GM19467 (cell line): ENCODE data around the gene GOLGA8B.
"Not testable (repeated sequence)": the region's sequence is repeated elsewhere in the genome, so short reads cannot be mapped to it uniquely, and the experiment has no call there.

Experiments used
- ATAC-seq: cut with Tn5 transposase; IDR thresholded peaks from one replicate; pipeline ENCODE4 v1.9.1; 2021; ENCODE audit warnings: mild to moderate bottlenecking, moderate library complexity; ENCODE audit not compliant: unreplicated experiment

Gene GOLGA8B, protein sequence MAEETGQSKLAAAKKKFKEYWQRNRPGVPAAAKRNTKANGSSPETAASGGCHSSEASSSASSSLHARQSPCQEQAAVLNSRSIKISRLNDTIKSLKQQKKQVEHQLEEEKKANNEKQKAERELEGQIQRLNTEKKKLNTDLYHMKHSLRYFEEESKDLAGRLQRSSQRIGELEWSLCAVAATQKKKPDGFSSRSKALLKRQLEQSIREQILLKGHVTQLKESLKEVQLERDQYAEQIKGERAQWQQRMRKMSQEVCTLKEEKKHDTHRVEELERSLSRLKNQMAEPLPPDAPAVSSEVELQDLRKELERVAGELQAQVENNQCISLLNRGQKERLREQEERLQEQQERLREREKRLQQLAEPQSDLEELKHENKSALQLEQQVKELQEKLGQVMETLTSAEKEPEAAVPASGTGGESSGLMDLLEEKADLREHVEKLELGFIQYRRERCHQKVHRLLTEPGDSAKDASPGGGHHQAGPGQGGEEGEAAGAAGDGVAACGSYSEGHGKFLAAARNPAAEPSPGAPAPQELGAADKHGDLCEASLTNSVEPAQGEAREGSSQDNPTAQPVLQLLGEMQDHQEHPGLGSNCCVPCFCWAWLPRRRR

DNA sequence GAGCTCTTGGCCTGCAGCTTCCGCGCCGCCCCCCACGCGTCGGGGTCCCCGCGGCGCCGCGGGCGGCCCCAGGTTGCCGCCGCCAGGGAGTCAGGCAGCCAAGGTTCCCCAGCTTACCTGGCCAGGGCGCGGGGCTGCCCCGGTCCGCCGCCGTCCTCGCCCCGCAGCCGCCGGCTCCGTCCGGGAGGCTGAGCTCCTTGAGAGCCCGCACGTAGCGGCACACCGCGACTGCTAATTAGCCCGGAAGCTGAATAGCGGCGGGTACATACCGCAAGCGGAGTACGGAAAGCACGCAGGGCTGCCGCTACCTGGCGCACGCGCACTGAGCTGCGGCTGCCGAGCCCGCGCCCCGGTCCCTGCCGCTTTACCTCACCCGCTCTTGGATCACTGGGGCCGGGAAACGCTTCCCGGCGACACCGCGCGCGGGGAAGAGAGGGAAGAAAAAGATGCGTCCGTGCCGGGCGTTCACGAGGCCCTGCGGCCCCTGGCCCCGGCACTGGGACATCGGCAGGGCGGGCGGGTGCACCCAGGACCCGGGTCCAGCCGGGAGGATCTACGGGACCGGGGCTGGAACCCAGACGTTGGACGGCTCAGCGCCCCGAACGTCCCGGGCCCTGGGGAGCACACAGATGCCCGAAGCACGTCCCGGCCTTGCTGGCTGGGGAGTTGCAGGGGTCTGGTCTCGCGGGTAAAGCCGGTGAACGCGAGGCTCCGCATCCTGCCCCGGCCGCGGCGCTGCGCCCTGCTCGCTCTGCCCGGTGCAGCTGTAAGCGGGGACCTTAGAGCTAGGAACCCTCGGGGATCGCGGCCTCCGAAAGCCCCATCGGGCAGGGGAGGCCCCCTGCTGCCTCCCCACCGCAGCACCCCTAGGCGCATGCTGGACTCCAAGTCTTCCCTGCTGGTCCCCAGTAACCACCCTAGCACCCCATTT is at the start of gene GOLGA8B:
GOLGA8B (minus strand) TSS at position 253 of the 931 bp plus-strand sequence. CDS start 47,739 bp downstream, outside the sequence.
- peak; percentile 56 for ATAC-seq

DNA sequence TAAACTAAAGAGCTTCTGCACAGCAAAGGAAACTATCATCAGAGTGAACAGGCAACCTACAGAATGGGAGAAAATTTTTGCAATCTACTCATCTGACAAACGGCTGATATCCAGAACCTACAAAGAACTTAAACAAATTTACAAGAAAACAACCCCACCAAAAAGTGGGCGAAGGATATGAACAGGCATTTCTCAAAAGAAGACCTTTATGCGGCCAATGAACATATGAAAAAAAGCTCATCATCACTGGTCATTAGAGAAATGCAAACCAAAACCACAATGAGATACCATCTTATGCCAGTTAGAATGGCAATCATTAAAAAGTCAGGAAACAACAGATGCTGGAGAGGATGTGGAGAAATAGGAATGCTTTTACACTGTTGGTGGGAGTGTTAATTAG is 49.7 kb upstream of the GOLGA8B start:
- ATAC-seq = not testable (repeated sequence)

DNA sequence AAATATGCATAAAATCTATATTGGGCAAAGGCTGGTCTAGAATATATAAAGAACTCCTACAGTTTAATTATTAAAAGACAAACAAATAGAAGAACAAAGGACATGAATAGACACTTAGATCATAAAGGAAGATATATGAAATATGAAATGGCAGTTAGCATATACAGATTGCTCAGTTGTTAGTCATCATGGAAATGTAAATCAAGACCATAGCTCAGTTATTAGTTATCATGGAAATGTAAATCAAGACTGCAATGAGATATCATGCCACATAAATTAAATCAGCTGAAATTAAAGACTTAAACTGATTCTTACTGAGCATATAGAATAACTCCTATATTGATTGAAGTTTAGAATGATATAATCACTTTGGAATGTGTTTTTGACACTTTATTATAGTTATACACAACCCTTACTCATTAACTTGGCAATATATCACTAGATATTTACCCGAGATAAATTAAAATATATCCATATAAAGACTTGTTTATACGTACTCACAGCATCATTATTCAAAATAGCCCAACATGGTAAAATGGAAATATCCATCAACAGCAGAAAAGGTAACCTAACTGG is 45.2 kb upstream of the GOLGA8B start:
- no peak for ATAC-seq

DNA sequence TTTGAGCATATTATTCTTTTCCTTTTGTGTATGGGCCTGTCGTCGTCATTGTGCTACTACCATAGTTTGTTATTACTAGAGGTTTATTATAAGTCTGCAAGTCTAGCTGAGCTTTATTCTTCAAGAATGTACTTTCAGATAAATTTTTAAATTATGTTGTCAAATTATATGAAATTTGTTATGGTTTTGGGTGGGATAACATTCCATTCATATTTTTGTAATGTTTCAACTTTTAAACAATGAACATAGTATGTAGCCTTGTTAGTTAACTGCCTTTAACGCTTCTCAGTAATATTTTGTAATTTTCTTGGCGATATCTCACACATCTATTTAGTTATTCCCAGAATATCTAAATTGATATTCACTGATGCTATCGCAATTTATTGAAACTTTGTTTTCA is 41.6 kb upstream of the GOLGA8B start:
- ATAC-seq = no peak

DNA sequence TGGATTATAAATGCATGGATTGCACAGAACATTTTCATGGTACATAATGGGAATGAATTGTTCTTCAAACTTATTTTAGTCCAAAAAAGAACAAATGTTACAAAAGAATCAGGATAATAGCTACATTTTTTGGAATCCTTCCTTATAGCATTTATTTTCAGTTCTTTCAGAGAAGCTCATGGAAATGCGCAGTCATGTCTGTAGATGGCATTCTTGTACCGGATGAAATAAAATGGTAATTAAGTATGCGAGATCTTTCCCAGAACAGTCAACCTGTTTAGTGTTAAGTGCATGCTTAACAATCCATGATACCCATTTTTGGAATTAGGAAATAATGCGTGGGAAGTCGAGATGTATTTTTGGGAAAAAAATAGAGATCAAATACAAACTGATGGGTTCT is 38.2 kb upstream of the GOLGA8B start:
- no peak for ATAC-seq

DNA sequence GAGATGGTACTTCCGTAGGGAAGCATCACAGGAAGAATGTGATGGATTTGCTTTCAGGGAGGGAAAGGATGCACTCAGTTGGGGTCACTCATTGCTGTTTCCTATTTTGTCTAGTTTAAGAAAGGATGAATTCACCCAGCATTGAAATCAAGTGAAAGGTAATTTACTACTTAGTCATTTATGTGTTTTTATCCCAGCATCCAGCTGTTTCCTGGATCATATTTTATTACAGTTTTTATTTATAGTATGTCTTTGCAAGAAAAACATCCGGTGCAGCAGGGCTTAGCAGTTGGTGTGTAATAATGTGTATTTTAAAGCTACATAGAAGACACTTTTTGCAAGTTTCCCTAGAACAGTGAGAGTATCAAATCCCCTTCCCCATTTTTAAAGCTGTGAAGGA is 37.4 kb upstream of the GOLGA8B start:
- no peak for ATAC-seq

DNA sequence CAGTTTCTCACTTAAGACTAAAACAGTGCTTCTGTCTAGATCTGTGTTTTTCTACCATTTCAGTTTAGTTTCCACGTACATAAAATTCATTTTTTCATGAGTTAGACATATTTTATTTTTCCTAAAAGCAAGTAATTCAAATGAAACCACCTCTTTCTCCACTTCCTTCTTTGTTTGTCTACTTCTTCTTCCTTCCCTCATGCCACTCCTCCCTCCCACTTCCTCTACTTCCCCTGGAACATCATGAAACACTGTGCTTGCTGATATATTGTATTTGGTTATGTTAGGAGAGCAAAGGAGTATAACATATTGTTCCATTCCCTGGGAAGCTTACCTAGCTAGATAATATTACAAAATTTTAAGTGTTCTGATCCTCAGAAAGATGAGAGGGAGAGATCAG is 36.7 kb upstream of the GOLGA8B start:
- no peak for ATAC-seq

DNA sequence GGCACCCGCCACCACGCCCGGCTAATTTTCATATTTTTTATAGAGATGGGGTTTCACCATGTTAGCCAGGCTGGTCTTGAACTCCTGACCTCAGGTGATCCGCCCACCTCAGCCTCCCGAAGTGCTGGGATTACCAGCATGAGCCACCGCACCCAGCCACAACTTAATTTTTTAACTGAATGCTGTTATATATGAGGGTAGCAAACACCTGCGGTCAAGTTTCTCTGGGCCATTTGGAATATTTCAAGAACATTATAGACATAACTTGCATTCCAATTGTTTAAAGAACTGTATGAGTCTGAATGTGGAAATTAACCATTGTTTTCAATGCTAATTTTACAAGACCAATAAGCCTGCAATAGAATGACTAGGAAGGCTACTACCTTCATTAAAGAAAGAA is 35.7 kb upstream of the GOLGA8B start:
- ATAC-seq = no peak

DNA sequence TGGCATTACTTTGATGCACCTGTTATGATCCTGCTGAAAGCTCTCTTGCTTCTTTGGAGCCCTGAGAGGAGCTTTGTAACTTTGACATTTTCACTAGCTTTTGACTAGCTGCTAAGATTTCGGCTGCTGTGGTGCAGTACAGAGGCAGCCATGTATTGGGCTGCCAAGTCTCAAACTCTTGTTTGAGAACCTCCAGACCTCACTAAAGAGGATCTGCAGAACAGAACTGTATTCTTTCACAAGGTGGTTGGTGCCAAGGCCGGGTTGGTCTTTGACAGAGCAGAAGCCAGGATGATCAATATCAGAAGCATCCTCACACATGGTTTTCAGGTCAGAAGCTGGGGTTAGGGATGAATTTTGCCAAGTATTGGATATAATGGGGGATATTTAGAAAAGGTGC is 34.6 kb upstream of the GOLGA8B start:
- no peak for ATAC-seq

DNA sequence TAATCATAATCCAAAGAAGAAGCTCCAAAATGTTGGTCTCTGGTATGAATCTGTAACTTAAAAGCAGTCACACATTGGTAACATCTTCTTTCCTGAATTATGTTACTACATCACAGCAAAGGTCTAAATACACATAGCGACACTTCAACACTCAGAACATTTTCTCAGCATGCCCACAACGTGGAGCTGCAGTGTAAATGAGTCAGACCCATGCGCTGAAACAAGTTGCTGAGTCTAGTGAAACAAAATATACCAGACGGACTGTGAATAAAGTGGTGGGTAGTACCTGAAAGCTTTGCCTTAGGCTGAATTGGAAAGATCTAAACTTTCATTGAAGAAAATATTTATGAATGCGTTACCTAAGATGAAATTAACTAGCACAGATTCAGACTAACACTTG is 33.2 kb upstream of the GOLGA8B start:
- no peak for ATAC-seq

DNA sequence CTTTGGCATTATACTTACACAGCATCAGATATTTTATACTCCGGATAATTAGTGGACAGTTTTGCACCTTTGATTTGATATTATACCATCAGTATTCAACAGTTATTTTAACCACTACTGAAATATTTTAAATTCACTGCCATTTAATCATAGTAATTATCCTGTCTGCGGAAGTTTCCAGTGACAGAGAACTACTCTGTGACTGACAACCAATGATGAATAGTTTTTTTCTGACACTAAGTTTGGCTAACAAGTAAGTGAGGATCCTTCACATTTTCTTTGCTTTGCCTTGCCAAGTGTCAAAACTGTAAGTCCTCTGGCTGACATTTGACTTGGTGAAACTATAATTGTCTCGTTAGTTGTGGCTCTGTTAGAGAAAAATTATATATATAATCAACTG is 30.5 kb upstream of the GOLGA8B start:
- no peak for ATAC-seq

DNA sequence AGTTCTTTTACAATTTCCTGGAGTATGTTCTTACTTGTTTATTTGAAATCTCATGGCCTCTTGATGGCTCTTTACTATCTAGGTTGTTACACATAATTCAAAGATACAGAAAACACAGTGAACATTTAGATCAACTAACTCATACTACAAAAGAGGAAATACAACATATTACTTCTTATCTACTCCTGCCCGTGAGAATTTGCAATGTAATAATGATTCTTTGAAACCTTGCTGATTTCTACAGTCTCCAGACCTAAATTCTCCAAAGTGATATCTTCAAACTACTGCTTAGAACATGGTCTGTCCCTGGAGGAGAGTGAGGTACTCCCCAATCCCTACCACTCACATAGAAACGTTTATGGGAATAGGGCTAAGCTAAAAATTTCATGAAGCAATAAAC is 29.9 kb upstream of the GOLGA8B start:
- ATAC-seq = no peak

DNA sequence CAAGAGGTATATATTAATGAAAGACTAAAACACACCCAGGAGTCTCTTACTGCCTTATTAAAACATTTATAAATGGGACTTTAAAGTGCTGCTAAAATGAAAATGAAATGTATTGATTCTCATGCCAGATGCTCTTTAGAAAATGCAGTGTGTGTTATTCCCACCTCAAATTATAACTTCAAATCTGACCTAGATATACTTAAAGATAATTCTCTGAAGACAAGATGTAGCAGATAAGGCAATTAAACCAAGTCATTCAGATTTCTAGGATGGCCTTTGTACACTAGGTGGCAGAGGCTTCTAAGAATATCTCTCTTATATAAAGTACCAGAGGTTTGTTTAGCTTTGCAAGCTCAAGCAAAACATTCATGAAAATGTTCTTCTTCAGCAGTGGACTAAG is 26.9 kb upstream of the GOLGA8B start:
- no peak for ATAC-seq

DNA sequence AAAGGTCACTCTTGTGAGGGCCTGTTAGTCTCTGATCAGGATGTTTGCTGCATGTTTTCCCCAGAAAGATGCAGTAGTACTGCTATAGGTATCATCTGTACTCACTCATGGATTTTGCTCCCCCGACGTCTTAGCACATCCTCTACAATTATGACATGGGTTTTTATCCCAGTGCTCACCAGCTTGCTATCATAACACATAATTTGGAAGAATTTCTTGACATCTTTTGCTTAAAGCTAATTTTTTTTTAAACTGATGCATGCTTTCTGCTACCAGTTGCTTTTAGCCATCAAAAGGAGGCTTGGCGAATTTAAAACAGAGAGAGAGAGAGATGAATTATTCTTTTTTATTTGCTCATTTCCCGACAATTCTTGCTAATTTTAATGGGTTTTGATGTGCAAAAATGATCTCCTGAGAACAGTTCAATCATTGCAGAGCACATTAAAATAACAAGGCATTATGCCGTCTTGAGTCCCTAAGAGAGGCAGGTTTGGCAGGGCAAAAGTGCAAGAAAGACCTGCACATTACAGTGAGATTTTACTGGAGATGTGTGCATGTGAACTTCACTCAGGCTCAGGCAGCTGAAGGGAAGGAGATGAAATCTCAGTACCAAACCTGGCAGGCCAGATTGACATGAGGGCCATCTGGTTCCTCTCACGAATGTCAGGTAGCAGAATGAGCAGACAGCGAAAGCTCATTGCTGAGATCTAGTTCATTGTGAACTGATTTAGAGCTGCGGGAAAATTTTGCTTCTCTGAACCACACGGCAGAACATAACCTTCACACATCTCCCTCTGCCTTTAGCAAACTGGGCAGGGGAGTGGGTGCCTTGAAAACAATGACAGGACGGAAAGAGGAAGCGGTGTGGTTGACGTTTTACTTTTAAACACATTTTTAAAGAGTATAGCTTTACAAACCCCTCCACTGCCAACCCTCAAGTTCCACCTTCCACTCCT is 25.9 kb upstream of the GOLGA8B start:
- no peak for ATAC-seq

DNA sequence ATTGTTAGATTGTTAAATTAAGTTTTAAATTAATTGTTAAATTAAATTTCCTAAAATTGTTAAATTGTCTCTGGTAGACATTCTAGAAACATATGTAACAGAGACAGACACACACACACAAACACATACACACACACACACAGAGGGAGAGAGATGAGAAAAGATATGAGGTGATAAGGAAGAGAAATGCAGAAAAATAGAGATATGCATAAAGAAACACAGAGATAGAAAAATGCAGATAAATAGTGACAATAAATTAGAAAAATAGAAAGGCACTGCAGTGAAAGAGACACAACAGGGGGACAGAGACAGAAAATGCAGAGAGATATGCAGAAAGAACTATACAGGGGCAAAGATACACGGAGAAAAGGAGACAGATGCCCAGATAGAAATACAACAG is 25.1 kb upstream of the GOLGA8B start:
- ATAC-seq = no peak

DNA sequence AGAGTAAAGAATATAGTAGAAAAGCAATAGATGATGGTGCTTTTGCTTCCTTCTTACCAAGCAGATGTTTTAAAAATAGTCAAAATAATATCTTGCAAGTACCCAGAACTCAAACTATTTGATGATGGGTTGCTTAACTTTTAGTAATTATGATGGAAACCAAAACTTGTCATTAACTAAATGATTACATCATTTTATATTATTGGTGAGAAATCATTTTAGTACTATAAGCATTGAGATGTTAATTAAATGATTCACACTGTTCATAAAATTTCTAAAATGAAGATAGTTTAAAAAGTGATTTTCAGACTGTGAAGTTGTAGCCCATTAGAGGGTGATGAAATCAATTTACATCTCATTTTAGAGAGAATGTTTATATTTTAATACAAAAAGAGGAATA is 24.4 kb upstream of the GOLGA8B start:
- ATAC-seq = no peak

DNA sequence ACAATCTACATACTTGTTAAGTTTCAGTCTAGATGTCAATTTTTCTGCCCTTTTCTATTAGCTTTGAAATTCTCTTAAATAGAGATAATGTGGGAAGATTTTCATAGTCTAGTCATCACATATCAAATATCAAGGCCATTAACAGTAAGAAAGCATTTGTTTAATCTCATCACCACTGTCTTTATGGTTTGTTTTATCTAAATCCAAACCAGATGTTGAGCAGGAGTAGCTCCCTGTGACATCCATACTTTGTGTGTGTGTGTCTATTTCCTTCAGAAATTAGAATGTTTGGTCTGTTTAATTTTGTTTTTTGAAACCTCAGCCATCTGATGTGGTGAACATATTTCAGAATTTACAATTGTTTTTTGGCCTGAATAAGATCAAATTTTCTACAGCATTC is 23.1 kb upstream of the GOLGA8B start:
- no peak for ATAC-seq

DNA sequence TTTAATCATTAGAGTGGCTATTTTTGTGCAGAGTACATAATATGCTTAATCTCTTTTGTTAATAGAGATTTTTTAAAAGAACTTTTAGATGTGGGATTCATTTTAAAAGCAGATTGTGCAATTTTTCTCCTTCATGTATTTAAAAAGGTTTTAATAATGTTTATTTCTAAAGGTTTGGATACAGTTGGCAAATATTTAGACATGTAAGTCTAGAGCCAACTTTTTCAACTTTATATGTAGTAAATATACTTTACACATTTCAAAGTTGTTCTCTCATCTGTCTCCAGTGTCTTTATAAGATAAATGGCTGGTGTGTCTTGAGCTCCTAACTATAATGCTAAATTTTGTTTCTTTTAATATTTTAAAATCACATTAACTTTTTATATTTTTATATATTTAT is 22.7 kb upstream of the GOLGA8B start:
- no peak for ATAC-seq

DNA sequence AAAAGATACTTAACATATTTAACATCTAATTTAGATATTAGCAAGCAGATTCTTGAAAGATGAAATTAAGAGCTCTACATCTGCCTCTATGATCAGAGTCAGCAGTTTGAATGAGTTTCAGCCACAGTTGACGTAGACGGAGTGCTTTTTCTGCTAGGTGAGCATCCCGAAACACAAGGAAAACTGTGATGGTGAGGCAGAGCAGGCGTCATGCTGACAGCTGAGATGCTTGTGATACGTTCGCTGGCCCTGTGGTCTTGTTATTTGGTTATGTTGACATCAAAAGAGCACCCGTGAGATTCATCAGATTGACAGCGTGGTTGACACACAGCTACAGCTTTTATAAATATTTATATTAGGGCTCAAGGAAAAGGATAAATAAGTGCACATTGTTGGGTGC is 19.6 kb upstream of the GOLGA8B start:
- no peak for ATAC-seq

DNA sequence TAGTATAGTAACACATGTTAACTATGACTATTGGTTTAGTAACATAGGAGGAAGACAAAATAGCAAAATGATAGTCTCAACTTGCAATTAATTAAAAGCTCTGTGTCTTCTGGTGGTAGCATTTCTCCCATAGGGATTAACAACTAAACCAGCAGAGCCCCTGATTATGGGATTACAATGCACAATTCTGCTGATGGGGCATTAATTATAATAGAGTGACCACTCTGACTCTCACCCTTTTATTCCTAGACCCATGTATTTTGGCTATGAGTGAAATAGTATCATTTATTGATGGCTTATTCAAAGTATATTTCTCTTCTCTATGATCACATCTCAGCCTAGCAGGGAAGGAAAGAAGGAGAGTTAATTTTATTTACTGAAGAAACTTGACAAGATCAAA is 17.5 kb upstream of the GOLGA8B start:
- no peak for ATAC-seq
